Measurements from ENCODE around the gene LNPEP. TPM values are rescaled to one million over a fixed set of nuclear protein-coding genes. Genes with fewer than 3 reads are reported as not detected.

Gene LNPEP
- total RNA-seq, 4 donors from 2014 or later, result 64.8 to 111 (median 80.5) TPM

DNA sequence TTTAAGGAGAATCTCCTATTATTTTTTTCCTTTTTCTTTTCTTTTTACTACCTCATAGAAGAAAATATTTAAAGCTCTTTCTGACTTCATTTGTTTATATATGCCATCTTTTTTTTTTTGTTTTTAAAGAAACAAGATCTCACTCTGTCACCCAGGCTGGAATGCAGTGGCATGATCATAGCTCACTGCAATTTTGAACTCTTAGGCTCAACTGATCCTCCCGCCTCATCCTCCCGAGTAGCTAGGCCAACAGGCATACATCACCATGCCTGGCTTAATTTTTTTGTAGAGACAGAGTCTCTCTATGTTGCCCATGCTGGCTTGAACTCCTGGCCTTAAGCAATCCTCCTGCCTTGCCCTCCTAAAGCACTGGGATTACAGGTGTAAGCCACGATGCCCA is 59.5 kb downstream of the LNPEP start:
- Histone ChIP-seq H3K4me1 (no peaks in the 10 kb centered on the region), H3K36me3 (peaks cover 0 to 56% of the 10 kb centered on the region in 2 donors), H3K27ac (no peak overlapping the region), H3K4me3 (no peak overlapping the region), H3K27me3 (no peaks in the 10 kb centered on the region), H3K9me3 (no peaks in the 10 kb centered on the region)
- TF ChIP-seq POLR2A (IDR thresholded peaks at IDR 0.05), result no peak
- TF ChIP-seq, protein P1, sequence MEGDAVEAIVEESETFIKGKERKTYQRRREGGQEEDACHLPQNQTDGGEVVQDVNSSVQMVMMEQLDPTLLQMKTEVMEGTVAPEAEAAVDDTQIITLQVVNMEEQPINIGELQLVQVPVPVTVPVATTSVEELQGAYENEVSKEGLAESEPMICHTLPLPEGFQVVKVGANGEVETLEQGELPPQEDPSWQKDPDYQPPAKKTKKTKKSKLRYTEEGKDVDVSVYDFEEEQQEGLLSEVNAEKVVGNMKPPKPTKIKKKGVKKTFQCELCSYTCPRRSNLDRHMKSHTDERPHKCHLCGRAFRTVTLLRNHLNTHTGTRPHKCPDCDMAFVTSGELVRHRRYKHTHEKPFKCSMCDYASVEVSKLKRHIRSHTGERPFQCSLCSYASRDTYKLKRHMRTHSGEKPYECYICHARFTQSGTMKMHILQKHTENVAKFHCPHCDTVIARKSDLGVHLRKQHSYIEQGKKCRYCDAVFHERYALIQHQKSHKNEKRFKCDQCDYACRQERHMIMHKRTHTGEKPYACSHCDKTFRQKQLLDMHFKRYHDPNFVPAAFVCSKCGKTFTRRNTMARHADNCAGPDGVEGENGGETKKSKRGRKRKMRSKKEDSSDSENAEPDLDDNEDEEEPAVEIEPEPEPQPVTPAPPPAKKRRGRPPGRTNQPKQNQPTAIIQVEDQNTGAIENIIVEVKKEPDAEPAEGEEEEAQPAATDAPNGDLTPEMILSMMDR (IDR thresholded peaks at IDR 0.05), result no peak
- no peak for TF ChIP-seq POLR2AphosphoS5 (IDR thresholded peaks at IDR 0.05)
- no peak for TF ChIP-seq EP300 (IDR thresholded peaks at IDR 0.05)
- WGBS, 2 donors (ENCODE audit: low coverage in 1 of 2), result 62% methylated on average over 3 of the region's 3 CpGs; no CpG with 5 or more reads in 1 of the 2 donors
- no peak for ATAC-seq

- H3K4me1 ChIP-seq, result no peaks in the 10 kb centered on the region
- 48 to 50% methylated on average over 2 of the region's 2 CpGs for WGBS, 2 donors (ENCODE audit: low coverage in 1 of 2)
- no peaks in the 10 kb centered on the region for H3K27me3 ChIP-seq
- H3K36me3 ChIP-seq, result peaks cover 0 to 60% of the 10 kb centered on the region in 2 donors
- H3K9me3 ChIP-seq, result no peaks in the 10 kb centered on the region
- H3K27ac ChIP-seq, result no peak overlapping the region
- TF ChIP-seq POLR2AphosphoS5 (IDR thresholded peaks at IDR 0.05) (no peak), EP300 (IDR thresholded peaks at IDR 0.05) (no peak), POLR2A (IDR thresholded peaks at IDR 0.05) (no peak)
- TF ChIP-seq, protein P1 (IDR thresholded peaks at IDR 0.05), result peak; percentile 3 to 46 (median 42)
- ATAC-seq, result no peak
- H3K4me3 ChIP-seq, result no peak overlapping the region
These were observed 61.5 kb downstream of the LNPEP start for GRCh38 chr5:96997265-96997859.

- Histone ChIP-seq H3K36me3 (peaks cover 0 to 67% of the 10 kb centered on the region in 2 donors), H3K4me3 (no peak overlapping the region), H3K4me1 (no peaks in the 10 kb centered on the region), H3K27ac (no peak overlapping the region), H3K9me3 (no peaks in the 10 kb centered on the region), H3K27me3 (no peaks in the 10 kb centered on the region)
- 69 to 91% methylated on average over 1 of the region's 1 CpG for WGBS, 2 donors (ENCODE audit: low coverage in 1 of 2)
- TF ChIP-seq, protein P1 (IDR thresholded peaks at IDR 0.05), result no peak
- TF ChIP-seq EP300 (IDR thresholded peaks at IDR 0.05) (no peak), POLR2A (IDR thresholded peaks at IDR 0.05) (no peak), POLR2AphosphoS5 (IDR thresholded peaks at IDR 0.05) (no peak)
- no peak for ATAC-seq
These were observed 64.0 kb downstream of the LNPEP start for GRCh38 chr5:96999856-97000255.

- TF ChIP-seq EP300 (IDR thresholded peaks at IDR 0.05), result no peak
- TF ChIP-seq, protein P1 (IDR thresholded peaks at IDR 0.05), result no peak
- no peak for TF ChIP-seq POLR2AphosphoS5 (IDR thresholded peaks at IDR 0.05)
- TF ChIP-seq POLR2A (IDR thresholded peaks at IDR 0.05), result no peak
- H3K36me3 ChIP-seq, result peaks cover 0 to 68% of the 10 kb centered on the region in 2 donors
- H3K4me3 ChIP-seq, result no peak overlapping the region
- H3K9me3 ChIP-seq, result no peaks in the 10 kb centered on the region
- no peak for ATAC-seq
- H3K4me1 ChIP-seq, result no peaks in the 10 kb centered on the region
- no peaks in the 10 kb centered on the region for H3K27me3 ChIP-seq
- WGBS, 2 donors (ENCODE audit: low coverage in 1 of 2), result 80% methylated on average over 2 of the region's 3 CpGs; no CpG with 5 or more reads in 1 of the 2 donors
- H3K27ac ChIP-seq, result no peak overlapping the region
These were observed 64.5 kb downstream of the LNPEP start for GRCh38 chr5:97000391-97000790.

- no peak for ATAC-seq
- peaks cover 0 to 81% of the 10 kb centered on the region in 2 donors for H3K36me3 ChIP-seq
- H3K9me3 ChIP-seq, result no peaks in the 10 kb centered on the region
- TF ChIP-seq POLR2A (IDR thresholded peaks at IDR 0.05), result no peak
- no peaks in the 10 kb centered on the region for H3K4me1 ChIP-seq
- no peak overlapping the region for H3K27ac ChIP-seq
- 85 to 100% methylated on average over 1 of the region's 1 CpG for WGBS, 2 donors (ENCODE audit: low coverage in 1 of 2)
- no peaks in the 10 kb centered on the region for H3K27me3 ChIP-seq
- H3K4me3 ChIP-seq, result no peak overlapping the region
These were observed 67.1 kb downstream of the LNPEP start for GRCh38 chr5:97002983-97003382.
